AG04449 (cell line): Measurements from ENCODE around the gene PLAGL1.

Experiments
- CTCF ChIA-PET: fragments of 350-600 bp; formaldehyde crosslinking; extraction: SDS; loops from one replicate; lab custom pipeline; 2021; ENCODE audit warnings: antibody characterized with exemption; lab: Yijun Ruan, JAX
- POLR2A ChIA-PET: fragments of 400-600, 350-600 bp; formaldehyde crosslinking; extraction: SDS; loops from one replicate; lab custom pipeline; 2020; ENCODE audit warnings: antibody characterized with exemption, inconsistent platforms; lab: Yijun Ruan, JAX
- DNase-seq: peaks from one replicate; pipeline ENCODE4 v3.0.0-alpha.2; 2010; ENCODE audit warnings: low read depth, low spot score
- H3K4me3 ChIP-seq: 2 replicates; pipeline ENCODE4 v1.5.1; 2011; ENCODE audit warnings: low read depth, mild to moderate bottlenecking, control low read depth, low read length
- TF ChIP-seq, protein P1 (sequence below): IDR thresholded peaks from one replicate; pipeline ENCODE4 v1.5.1; 2011; ENCODE audit warnings: mild to moderate bottlenecking, moderate library complexity, low read length, control low read depth, inconsistent platforms; ENCODE audit not compliant: insufficient read depth; ENCODE audit errors: missing control alignments

PLAGL1 gene

DNA sequence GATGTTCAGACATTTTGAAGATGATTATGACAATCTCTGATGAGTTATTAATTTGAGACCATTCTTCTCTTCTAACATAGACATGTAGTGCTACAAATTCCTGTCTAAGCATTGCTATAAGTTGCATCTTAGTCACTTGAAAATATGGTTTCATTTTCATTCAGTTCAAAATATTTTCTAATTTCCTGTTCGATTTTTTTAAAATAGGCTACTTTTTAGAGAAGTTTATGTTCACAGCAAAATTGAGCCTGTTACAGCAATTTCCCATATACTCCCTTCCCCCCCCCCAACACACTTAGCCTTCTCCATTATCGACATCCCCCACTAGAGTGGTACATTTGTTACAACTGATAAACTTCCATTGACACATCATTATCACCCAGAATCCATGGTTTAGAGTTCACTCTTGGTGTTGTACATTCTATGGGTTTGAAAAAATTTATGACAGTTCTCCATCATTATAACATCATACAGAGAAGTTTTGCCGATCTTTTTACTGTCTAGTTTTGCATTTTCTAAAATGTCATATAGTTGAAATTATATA is 31.2 kb downstream of the PLAGL1 start:
- no peak overlapping the region for H3K4me3 ChIP-seq
- TF ChIP-seq, protein P1, sequence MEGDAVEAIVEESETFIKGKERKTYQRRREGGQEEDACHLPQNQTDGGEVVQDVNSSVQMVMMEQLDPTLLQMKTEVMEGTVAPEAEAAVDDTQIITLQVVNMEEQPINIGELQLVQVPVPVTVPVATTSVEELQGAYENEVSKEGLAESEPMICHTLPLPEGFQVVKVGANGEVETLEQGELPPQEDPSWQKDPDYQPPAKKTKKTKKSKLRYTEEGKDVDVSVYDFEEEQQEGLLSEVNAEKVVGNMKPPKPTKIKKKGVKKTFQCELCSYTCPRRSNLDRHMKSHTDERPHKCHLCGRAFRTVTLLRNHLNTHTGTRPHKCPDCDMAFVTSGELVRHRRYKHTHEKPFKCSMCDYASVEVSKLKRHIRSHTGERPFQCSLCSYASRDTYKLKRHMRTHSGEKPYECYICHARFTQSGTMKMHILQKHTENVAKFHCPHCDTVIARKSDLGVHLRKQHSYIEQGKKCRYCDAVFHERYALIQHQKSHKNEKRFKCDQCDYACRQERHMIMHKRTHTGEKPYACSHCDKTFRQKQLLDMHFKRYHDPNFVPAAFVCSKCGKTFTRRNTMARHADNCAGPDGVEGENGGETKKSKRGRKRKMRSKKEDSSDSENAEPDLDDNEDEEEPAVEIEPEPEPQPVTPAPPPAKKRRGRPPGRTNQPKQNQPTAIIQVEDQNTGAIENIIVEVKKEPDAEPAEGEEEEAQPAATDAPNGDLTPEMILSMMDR: no peak
- POLR2A ChIA-PET: no interaction called here
- no peak for DNase-seq
- CTCF ChIA-PET: no interaction called here

DNA sequence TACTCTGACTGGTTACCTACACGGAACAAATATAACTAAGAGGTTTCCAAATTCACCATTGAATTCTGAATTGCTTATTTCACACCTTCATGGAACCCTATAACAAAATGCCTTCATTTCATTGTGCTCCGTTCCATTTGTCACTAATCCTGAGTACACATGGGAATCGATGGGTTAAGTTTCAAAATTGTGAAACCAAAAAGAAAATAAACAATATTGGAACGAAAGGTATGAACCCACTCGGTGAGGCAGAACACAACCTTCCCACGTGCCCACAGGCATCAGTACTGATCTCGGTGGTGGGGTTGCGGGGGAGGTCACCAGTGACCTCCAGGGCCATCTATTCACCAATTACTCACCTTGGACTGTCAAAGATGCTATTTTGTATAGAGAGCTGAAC is 34.0 kb downstream of the PLAGL1 start:
- TF ChIP-seq, protein P1: no peak
- CTCF ChIA-PET: no interaction called here
- POLR2A ChIA-PET: no interaction called here
- DNase-seq: no peak
- no peak overlapping the region for H3K4me3 ChIP-seq

DNA sequence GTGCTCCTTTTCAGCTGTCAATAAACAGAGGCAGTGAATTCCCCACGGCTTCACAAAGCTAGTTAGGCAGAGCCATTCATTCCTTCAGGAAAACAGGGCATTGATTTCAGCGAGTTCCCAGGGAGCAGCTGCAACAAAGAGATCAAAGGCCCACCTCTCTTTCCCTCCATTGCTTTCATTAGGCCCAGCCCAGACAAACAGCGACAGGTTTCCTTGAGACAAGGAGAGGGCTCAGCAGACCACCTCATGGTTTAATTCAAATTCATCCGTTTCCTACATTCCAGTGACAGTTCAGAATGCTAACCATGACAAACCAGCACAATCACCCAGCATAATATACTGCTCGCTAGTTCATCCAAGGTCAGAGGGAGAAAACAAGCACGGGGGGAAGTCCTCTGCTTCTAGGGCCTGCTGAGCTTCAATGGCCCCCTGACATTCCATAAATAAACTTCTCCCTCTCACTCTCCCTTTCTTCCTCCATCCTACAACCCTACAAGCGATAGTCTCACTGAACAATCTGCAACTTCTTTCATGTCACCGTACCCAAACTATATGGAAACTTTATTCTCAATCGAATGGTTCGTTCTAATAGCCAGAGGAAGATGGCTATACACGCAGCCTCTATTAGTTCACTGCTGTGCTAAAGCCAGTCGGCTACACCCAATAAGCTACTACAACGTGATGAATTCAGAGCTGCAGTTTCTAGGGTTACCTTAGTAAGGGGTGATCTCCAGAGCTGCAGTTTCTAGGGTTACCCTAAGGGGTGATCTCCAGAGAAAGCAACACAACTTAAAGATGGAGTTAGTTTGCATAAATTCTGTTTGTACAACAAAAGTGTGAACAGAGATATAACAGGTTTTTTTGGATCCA is 34.7 kb downstream of the PLAGL1 start:
- CTCF ChIA-PET: interaction anchor here (0.9 kb wide), 1 partner anchor 17 kb away, joined by 3 read pairs; no protein-coding TSS in a partner anchor
- DNase-seq: no peak
- no peak overlapping the region for H3K4me3 ChIP-seq
- POLR2A ChIA-PET: no interaction called here
- TF ChIP-seq, protein P1: no peak

DNA sequence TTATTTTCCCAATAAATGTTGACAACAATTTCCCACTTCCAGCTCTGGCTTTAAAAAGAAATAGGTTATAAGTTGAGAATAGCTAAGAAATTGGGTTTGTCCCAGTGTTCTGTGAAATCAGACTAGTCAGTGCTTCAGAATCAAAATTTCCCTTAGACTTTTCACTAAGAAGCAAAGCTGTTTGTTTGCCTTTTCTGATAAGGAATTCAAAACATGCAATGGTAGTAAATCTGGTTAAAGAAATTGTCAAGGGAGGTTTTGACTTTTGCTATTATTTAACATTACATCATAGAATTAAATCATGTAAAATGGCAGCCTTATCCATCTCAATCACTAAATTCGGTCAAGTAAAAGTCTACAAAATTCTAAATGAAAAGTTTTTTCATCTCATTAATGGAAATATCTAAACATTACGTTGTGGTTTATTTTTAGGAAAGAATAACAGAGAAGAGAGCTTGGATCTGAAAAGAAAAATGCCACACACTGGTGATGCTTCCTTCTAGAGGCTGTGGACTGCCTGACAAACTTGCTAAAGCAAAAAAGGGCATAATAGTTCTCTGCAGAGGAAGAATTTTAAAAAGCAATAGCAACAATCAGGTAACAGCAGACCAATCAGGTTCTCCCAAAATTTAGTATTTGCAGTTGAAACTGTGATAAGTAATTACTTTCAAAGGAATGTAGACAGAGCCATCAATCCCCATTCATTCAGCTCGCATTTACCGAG is 36.4 kb downstream of the PLAGL1 start:
- ChIA-PET POLR2A (no interaction called here), CTCF (interaction anchor here (0.9 to 2.8 kb wide), 5 partner anchors 8 to 397 kb away, joined by 3 to 10 read pairs (median 3); no protein-coding TSS in a partner anchor)
- no peak for DNase-seq
- no peak overlapping the region for H3K4me3 ChIP-seq
- TF ChIP-seq, protein P1: no peak

DNA sequence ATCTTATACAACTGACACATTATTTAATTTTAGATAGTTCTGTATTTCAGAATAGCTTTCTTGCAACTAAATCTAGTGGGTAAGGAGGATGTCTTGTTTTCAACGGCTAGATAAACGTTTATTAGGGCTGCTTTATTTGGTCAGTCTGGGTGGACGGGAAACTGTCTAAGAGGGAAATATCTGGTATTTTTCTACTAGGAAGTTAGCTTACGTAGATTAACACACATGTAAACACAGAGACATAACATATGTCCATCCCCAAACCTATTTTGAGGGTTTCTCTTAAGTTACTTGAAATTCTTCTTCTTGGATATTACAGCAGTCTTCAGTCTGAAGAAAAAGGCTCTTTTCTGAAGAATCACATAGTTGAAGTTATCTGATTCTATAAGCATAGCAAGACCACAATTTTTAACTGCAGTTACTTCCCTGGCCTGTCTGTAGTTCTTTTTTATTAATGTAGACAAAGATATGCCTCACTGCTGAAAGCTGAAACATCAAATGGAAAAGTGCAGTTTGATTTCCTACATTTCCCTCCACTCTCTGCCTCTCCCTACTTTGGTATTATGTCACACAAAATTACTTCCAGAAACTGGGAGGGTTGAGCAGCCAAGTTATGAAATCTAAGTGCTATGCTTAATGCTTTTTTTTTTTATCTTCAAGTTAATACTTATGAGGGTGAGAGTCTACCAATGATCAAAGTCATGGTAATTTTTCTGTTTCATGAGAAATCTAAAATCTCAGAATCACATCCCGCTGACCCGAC is 37.4 kb downstream of the PLAGL1 start:
- CTCF ChIA-PET: interaction anchor here (0.9 to 2.8 kb wide), 3 partner anchors 9 to 43 kb away, joined by 3 to 10 read pairs (median 9); no protein-coding TSS in a partner anchor
- TF ChIP-seq, protein P1: no peak
- POLR2A ChIA-PET: no interaction called here
- DNase-seq: no peak
- no peak overlapping the region for H3K4me3 ChIP-seq
